HCT116 (cell line): ENCODE results near the gene GLO1.

Source experiments
- TF ChIP-seq, protein P1 (sequence below), 3 experiments: fragments of 200-600 bp in 1 of 3; sonication (generic) in 1 of 3; IDR thresholded peaks in 2 of 3; conservative IDR thresholded peaks in 1 of 3; 2 replicates each; pipeline ENCODE4 v1.5.1; 2012 to 2017; ENCODE audit warnings: low read depth in 2 of 3, low read length in 2 of 3, antibody characterized with exemption in 1 of 3, borderline replicate concordance in 1 of 3, control low read depth in 1 of 3, mild to moderate bottlenecking in 1 of 3, mixed read lengths in 1 of 3, mixed run types in 1 of 3, moderate library complexity in 1 of 3; ENCODE audit not compliant: insufficient read depth in 1 of 3
- TF ChIP-seq, protein P2 (sequence below): IDR thresholded peaks from 2 replicates; pipeline ENCODE4 v1.6.1; 2012

DNA sequence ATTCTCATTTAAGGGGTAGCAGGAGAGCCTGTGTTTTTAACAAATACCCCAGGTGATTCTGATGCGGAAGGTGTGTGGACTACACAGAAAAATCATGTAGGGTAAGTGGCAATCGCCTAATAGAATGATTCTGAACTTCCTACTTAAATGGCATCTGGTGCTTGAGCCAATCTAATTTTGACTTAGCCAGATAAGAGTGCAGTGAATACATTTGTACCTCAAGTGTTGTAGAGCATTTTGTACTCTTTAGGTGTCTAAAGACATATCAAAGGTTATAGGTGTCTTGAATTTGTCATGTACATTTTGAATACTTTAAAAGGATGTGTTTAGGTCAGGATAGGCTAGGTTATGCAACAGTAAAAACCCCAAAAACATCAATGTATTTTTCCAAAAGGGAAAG lies 53.2 kb downstream of the GLO1 start:
- TF ChIP-seq, protein P1, sequence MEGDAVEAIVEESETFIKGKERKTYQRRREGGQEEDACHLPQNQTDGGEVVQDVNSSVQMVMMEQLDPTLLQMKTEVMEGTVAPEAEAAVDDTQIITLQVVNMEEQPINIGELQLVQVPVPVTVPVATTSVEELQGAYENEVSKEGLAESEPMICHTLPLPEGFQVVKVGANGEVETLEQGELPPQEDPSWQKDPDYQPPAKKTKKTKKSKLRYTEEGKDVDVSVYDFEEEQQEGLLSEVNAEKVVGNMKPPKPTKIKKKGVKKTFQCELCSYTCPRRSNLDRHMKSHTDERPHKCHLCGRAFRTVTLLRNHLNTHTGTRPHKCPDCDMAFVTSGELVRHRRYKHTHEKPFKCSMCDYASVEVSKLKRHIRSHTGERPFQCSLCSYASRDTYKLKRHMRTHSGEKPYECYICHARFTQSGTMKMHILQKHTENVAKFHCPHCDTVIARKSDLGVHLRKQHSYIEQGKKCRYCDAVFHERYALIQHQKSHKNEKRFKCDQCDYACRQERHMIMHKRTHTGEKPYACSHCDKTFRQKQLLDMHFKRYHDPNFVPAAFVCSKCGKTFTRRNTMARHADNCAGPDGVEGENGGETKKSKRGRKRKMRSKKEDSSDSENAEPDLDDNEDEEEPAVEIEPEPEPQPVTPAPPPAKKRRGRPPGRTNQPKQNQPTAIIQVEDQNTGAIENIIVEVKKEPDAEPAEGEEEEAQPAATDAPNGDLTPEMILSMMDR (IDR thresholded peaks at IDR 0.05 in 2 of 3, conservative IDR thresholded peaks at IDR 0.05 in 1 of 3; ENCODE audit: borderline replicate concordance in 1 of 3, insufficient read depth in 1 of 3, low read depth in 2 of 3, low read length in 2 of 3), result no peak
- TF ChIP-seq, protein P2, sequence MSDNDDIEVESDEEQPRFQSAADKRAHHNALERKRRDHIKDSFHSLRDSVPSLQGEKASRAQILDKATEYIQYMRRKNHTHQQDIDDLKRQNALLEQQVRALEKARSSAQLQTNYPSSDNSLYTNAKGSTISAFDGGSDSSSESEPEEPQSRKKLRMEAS, result no peak
